HG03439 (cell line): ENCODE results near the gene GP5.

Experiments
- ATAC-seq: cut with Tn5 transposase; IDR thresholded peaks from one replicate; pipeline ENCODE4 v1.9.1; 2021; ENCODE audit warnings: mild to moderate bottlenecking, moderate library complexity; ENCODE audit not compliant: unreplicated experiment

The GP5 gene, protein sequence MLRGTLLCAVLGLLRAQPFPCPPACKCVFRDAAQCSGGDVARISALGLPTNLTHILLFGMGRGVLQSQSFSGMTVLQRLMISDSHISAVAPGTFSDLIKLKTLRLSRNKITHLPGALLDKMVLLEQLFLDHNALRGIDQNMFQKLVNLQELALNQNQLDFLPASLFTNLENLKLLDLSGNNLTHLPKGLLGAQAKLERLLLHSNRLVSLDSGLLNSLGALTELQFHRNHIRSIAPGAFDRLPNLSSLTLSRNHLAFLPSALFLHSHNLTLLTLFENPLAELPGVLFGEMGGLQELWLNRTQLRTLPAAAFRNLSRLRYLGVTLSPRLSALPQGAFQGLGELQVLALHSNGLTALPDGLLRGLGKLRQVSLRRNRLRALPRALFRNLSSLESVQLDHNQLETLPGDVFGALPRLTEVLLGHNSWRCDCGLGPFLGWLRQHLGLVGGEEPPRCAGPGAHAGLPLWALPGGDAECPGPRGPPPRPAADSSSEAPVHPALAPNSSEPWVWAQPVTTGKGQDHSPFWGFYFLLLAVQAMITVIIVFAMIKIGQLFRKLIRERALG

DNA sequence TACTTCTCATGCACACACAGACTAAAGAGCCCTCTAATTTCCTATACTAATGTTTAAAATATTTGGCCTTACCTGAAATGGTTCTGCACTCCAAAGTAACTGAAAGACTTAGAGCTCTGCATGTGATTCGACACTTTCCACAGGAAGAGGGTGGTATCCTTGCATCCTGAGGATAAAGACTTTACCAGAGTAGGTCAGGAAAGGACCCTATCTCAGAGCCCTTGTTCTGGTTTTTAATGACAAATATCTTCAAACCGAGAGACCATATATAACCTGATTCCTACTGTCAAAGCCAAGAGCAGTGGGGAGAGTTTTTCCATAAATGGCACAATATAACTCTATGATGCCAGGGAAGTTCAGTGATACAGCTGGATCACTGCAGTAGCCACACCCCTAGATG, at the start of gene GP5:
Gene GP5, minus strand, starts transcription at position 101 of the 400 bp plus-strand sequence. CDS start 984 bp downstream, outside the sequence.
- no peak for ATAC-seq

DNA sequence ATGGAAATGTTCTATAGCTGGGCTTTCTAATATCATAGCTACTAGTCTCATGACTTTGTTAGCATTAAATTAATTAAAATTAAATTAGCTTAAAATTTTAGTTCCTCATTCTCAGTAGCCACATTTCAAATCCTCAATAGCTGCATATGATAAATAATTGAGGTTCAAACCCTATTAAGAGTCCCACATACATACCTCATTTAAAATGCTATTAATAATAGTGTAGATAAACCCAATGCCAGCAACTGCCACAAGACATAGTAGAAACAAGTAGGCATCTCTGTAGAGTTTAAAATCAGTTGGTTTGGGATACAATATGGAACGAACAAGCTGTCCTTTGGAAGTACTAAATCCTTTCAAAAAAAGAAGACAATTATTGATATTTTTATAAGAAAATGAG, 48.6 kb upstream of the GP5 start:
- ATAC-seq = no peak

DNA sequence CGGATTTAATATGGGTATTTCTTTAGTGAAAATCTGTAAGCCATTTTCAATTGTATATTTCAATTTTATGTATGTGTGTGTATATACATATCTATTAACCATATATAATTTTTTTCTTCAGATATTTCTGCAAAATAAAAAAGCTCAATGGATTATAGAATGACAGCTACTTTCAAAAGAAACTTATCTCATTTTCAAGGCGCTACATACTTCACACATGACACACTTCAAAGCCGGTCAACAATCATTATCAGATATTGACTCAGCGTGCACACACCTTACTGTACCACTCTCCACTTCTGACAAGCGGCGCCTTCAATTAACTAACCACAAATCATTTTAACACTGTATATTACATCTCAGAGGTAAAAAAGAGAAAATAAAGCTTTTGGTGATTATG, 48.1 kb upstream of the GP5 start:
- ATAC-seq = no peak

DNA sequence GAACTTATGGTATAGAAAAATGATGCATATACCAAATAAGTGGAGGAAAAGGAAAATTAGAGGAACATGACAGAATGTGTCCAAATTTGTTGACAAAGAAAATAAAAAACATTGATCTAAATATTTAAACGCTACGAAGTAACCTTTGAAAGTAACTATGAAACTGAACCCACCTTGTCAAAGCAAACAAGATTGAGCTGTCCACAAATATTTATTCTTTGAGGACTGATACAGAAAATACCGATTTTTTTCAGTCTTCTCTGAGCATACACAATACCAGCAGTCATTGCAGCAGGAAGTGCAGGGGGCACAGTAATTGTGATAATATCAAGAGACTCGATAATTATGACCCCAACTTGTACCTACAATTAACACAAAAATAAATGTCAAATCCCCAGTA, 47.7 kb upstream of the GP5 start:
- no peak for ATAC-seq

DNA sequence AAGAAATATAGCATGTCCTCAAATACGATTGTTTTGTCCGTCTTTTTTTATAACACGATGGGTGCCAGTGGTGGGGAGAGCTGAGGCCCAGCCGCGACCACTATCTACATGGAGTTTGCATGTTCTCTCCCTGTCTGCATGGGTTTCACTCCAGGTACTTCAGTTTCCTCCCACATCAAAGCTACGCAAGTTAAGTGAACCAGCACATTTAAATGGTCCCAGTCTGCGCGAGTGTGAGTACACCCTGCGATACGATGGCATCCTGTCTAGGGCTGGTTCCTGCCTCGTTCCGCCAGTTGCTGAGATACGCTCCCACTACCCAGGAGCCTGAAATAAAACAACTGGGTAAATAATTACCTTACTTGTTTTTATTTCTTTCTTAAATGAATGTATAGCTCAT, 47.1 kb upstream of the GP5 start:
- no peak for ATAC-seq

DNA sequence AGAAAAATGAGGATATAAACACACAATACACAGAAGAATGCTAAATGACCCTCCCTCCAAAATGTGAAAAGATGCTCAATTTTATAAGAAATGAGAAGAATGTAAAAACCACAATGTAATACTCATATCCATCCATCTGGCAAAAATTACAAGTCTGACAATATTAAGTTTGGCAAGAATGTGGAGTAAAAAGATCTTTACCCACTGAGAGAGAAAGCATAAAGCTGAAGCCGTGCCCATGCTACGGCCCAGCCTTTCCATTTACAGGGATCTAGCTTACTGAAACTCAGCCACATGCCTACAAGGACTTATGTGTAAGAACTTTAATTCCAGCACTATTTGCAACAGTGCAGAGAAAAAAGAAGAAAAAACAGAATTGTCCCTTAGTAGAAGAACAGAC, 44.8 kb upstream of the GP5 start:
- no peak for ATAC-seq

DNA sequence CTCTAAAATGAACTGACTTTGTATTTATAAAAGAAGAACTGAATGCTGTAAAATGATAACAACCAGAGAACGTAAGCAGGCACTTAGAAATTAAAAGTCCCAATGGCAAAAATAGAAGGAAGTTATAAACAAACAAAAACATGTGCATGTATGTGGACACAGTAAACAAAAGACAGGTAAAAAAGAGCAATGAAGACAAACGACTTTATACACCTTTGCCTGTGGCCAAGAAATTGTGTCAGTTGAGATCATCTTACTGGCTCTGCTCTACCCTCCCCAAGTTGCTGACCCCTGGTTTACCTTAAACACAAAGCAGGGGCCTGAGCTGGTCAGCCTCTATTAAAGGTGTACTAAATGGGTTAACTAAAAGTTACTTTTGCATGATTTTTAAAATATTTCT, 41.7 kb upstream of the GP5 start:
- no peak for ATAC-seq

DNA sequence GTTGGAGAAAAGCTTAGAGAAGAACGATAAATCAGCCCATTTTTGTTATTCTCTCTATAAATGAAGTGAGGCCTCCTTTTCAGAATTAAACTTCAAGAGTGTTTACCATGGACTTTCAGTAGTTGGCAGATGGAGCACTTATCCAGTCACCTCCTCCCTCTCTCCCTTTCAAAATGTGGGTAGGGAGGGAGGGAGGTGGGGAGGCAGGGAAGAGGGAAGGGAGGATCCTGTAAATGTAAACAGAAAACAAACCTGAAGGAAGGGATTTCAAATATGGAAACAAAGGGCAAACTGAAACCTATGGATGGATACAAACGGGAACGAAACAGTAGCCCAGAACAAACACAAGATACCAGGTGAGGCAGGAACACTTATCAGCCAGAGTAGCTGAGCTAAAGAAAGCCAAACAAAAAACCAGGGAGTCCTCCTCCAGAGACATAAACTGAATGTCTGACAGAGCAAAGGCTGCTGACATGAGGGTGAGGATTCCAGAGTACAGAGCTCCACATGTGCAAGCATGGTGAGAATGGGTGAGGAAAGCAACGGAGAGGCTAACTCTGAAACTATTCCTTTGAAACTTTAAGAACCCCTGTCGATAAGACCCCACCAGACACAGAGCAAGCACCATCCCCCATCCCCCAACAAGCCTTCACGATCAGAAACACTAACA, 41.0 kb upstream of the GP5 start:
- ATAC-seq = no peak

DNA sequence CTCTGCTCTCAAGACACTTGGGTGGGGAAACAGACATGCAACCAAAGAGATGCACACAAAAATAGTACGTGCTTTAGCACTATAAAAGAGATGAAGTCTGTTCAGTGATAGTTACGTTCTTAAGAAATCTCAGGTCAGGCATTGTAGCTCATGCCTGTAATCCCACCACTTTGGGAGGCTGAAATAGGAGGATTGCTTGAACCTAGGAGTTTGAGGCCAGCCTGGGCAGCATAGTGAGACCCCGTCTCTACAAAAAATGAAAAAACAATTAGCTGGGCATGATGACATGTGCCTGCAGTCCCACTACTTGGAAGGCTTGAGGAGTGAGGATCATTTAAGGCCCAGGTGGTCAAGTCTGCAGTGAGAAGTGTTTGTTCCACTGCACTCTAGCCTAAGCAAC, 35.4 kb upstream of the GP5 start:
- no peak for ATAC-seq

DNA sequence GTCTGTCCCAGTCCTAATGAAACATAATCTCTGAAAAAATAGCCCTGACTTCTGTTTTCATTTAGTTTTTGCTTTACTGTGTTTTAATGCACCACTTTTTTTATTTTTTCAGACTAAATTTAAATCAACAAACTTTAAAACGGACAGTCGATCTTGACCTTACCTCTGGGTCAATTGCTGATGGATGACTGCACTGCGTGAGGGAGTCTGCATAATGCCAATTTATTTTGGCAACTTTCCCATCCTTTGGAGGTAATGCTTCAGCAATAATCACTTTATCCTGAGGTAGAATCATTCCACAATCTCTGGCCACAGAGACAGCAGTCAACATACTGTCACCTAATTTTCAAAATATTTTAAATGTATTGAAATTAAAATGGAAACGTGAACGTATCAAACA, 32.5 kb upstream of the GP5 start:
- no peak for ATAC-seq

DNA sequence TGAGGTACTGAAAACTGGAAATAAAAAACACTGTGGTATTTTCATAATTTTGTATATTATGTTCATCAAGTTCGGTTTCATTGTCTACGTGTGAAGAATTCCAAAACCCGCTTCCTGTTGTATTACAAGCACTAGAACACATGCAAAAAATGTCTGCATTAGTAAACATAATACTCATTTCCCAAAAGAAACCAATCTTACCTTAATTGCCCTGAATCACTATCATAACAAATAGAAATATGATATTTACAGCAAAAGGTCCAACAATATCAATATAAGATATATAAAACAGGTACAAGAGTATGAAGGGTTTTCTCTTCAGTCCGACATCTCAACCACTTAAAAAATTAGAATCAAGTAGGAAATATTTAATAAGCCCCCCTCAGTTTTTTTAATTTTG, 26.3 kb upstream of the GP5 start:
- no peak for ATAC-seq

DNA sequence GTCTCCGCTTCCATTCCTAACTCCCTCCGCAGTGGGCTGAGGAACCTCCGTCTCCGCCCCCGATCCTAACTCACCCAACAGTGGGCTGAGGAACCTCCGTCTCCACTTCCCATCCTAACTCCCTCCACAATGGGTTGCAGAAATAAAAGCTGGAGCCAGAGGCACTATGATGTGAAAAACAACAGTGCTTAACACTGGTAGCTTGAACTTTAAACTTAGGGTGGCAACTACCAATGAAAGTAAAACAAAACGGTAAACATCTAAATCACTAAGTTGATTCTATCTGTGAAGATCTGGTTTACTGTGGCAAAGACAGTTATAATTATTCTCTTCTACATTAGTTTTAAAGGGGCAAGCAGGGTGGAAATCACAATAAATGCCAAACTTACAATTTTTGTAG, 25.9 kb upstream of the GP5 start:
- ATAC-seq = no peak

DNA sequence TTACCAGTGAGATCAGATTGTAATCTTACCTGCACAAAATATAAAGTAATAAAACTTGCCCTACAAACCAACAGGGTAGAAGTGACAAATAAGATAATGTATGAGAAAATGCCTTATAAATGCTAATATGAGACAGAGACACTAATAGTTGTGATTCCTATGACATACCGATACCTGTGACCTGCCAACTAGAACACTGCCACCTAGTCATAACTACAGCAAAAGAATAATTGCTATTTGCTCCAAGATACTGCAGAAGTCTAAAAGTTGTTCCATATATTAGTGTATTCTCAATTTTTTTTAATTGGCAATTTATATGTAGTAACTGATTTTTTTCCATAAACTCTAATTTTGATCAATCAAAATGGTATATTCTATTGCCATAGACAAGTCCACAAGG, 25.3 kb upstream of the GP5 start:
- no peak for ATAC-seq

DNA sequence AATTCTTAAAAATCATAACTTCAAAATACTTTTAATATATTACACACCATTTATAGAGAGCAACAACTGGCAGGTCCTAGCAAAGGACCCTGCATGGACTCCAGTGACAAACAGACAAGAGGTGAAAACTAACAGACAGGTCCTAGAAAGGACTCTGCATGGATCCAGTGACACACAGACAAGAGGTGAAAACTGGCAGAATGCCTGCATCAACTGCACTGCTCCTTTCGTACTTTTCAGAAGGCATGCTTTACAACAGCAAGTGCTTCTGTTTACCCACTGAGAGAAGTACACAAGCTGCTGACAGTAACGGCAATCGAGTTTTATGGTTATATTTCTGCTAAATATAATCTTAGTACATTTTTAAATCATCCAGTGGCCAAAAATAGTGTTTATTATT, 24.3 kb upstream of the GP5 start:
- ATAC-seq = no peak

DNA sequence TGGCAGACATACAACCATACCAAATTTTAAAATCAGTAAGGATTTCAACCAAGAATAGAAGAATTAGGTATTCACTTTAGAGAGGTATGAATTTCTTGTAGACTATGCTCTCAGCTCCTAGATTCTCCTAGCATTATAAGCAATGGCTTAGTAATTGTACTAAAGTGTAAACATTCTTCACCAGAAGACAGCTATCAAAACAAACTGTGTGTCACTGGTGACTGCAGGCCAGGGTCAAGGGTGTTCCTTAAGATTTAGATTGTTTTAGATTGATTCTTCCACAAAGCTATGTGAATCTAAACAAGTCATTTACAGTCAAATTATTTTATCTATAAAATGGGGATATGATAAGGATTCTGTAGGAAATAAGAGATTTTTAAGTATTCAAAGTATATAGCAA, 23.1 kb upstream of the GP5 start:
- ATAC-seq = no peak

DNA sequence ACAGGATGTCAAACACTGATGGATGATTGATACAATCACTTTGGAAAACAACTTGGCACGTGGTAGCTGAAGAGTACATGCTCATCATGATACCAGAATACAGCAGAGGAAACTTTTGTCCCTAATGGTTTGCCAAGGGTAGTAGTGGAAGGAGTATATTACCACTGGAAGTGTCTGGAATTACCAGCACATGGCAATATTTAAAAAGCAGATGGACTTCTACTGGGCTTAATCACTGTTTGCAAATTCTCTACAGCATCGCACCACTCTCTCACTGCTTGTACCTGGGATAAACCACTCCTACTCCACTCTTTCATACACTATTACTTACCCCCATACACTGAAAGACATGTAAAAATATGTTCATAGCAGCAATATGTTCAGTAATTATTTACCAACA, 19.6 kb upstream of the GP5 start:
- ATAC-seq = no peak

DNA sequence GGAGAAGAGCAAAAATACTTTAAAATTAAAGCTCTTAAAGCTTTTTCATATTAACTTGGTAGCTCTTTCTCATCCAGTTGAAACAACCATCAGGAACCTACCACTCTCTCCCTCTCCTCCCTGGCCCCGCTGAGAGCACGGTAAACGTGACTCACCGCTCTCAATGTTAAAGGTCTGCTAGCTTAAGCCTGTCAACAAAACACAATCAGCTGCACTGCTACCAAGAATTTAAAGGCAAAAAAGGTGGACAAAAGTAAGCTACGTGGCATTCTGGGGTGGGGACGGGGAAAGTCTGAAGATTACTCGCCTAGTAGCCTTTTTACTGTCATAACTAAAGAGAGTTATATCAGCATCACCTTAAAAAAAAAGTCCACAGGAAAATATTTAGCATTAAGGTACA, 8.4 kb upstream of the GP5 start:
- no peak for ATAC-seq

DNA sequence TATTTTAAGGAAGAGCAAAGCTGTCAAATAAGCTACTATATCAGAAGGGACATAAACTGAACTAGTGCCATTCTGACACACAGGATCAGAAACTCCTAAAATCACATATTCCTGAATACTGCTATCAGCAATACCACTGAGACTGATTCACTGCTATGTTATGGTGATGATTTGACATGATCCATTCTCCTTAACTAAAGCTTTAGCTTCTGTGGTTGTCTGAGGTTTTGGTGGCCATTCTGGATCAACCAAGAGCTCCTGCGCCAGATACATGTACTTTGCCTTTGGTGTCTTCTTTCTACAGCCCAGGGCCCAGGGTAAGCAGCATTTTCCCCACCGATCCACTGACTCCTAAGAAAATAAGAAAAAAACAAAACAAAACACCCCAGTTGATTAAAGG, 6.7 kb upstream of the GP5 start:
- ATAC-seq = no peak

DNA sequence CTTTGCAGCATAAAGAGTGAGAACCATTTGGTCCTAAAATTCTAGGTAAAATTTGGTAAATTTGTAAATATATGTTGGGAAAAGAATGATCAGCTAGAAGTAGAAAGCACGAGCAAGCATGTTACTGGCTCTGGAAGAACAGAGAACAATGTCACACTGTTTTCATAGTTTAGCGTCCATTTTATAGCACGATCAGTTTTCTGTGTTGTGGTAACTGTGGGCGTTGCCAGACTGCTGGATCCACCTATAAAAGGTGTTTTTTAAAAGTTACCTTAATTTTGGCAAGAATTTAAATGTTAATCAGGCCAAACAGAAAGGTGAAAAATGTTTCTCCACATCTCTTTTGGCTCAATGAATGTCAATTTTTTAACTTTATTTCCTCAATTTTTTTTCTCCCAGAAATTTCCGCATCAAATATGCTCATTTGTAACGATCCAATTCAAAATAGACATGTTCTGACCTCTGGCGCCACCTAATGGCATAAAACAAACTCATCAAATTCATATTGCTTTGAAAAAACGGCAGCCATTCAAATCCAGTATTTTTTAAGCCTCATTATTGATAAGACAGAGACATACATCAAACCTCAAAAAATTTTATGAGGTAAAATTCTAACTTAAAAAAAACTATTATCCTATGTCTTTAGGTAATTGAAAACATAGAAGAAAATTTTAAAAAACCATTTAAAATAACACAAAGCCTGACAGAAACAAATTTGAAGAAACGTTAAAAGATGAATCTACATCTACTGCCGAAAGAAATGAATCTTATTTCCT, 5.5 kb upstream of the GP5 start:
- ATAC-seq = no peak

DNA sequence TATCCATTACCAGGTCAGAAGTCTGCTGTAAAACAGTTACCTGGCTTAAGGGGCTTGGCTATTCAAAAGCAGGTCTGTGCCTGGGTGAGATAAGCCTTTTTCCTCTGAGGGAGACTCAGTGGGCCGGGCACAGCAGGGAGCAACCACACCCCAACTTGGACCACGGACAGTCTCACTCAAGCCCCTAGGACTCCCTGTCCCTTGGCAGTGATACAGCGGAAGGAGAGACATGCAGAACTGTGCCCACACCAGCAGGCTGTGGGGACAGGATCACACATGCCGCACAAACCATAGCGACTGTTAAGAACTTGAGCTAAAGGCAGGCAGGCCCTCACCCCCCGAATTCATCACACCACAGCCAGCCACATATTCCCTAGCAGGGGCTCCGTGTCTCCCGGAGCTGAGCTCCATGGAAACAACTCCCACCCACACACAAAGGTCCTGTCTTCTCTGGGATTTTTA, 2.8 kb upstream of the GP5 start:
- no peak for ATAC-seq

DNA sequence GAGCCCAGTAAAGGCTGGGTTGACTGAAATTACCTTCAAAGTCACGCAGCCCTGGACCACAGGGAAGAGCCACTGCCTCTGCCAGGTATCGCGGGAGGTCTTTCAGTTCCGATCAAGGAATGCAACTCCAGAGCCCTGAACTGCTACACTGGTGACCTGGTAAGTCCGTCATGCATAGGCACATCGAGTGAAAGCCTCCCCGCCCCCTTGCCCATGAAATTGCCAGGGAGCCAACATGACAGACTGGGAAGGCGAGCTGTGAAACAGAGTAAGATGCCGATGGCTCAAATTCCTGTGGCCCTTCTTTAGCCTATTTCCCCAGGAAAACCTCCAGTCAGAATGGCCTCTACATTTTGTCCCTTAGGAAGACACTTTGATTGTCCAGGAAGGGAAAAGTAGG, 2.3 kb upstream of the GP5 start:
- no peak for ATAC-seq
